ENCODE data around the gene TBC1D22A.

DNA sequence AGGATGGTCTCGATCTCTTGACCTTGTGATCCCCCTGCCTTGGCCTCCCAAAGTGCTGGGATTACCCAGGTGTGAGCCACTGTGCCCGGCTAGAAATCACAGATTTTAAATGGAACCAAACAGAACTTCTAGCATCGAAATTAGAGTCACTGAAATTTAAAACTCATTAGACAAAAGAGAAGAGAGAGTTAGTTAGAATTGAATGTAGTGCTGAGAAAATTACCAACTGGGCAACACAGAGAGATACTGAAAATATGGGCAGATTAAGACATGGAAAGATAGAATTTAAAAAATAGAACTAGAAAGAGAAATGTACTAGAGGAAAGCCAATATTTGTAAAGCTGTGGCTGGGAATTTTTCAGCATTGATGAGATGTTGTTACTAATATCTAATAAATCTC is 217.9 kb downstream of the TBC1D22A start:
- TF ChIP-seq CTCF (optimal IDR thresholded peaks at IDR 0.05 in 1 of 3, IDR thresholded peaks at IDR 0.05 in 1 of 3, conservative IDR thresholded peaks at IDR 0.05 in 1 of 3; ENCODE audit: extremely low read depth in 1 of 3, insufficient read depth in 2 of 3, low read length in 3 of 3) = no peak
- TF ChIP-seq EZH2 (IDR thresholded peaks at IDR 0.05; ENCODE audit: low read length) = no peak

All from keratinocyte (primary cell).